Body of pancreas (tissue), 4 donors: ENCODE results near the gene RASL11A. TPM values are rescaled to one million over a fixed set of nuclear protein-coding genes. Genes with fewer than 3 reads are reported as not detected.
A peak's percentile ranks its signal among the peaks of the same experiment; 100 is the strongest.

Experiments used
- ATAC-seq: fragments of 150-250 bp; one replicate; pipeline ENCODE4 v1.9.1; 2016
- DNase-seq, 4 donors: peaks; one replicate each; pipeline ENCODE4 v3.0.0-alpha.2; 2019
- H3K27ac ChIP-seq, 4 donors: fragments of 200-600 bp; sonication (generic); 1 replicate in 3 of 4; 2 replicates in 1 of 4; pipeline versions ENCODE4 v1.5.1 to v1.6.1; 2016 to 2019; ENCODE audit warnings: mild to moderate bottlenecking in 1 of 4, mixed read lengths in 1 of 4, moderate library complexity in 1 of 4
- H3K27me3 ChIP-seq, 2 donors: fragments of 200-600 bp; sonication (generic); one replicate each; pipeline ENCODE4 v1.6.0; 2016; ENCODE audit warnings: mild to moderate bottlenecking in 1 of 2
- H3K36me3 ChIP-seq, 2 donors: fragments of 200-600 bp; sonication (generic); replicated peaks in 1 of 2; 2 replicates each; pipeline ENCODE4 v1.5.1; 2016; ENCODE audit warnings: low read depth in 2 of 2; ENCODE audit not compliant: insufficient read depth in 1 of 2
- H3K4me1 ChIP-seq: fragments of 200-600 bp; sonication (generic); one replicate; pipeline ENCODE4 v1.6.0; 2016
- H3K4me3 ChIP-seq, 2 donors: fragments of 200-600 bp; sonication (generic); 1 replicate in 1 of 2; 2 replicates in 1 of 2; pipeline ENCODE4 v1.5.1; 2016 to 2019
- H3K9me3 ChIP-seq, 3 donors: fragments of 200-600 bp; sonication (generic); 1 replicate in 2 of 3; 2 replicates in 1 of 3; pipeline ENCODE4 v1.5.1; 2016
- CTCF ChIP-seq, 7 experiments: fragments of 450-650 bp in 4 of 7; fragments of 200-600 bp in 3 of 7; sonication (generic) in 3 of 7; IDR thresholded peaks; one replicate each; pipeline ENCODE4 v1.5.1; 2016 to 2019; ENCODE audit warnings: antibody characterized with exemption in 7 of 7
- POLR2A ChIP-seq, 3 donors: fragments of 450-650 bp; IDR thresholded peaks; one replicate each; pipeline ENCODE4 v1.6.1; 2016; ENCODE audit warnings: antibody characterized with exemption in 3 of 3, mild to moderate bottlenecking in 2 of 3
- WGBS, 2 donors: methylation state at CpG; one replicate each; pipeline ENCODE4 v1.1.5; 2017; 5-methylcytosine and 5-hydroxymethylcytosine counted together
- intact Hi-C: fragments of 100-400 bp; cut with DNase I; formaldehyde crosslinking; loops from one replicate; pipeline ENCODE4 v1.15.1; 2023
- total RNA-seq, 2 donors: library from RNA; depleted of rRNA; stranded (reverse); fragments of >200 nt; gene quantifications; one replicate each; pipeline ENCODE4 v1.1.0, GENCODE V29; 2016

Gene RASL11A
- total RNA-seq, 2 donors from 2014 or later = 1.3 to 6.5 TPM

- no peak for ATAC-seq
- WGBS, 2 donors = 84 to 87% methylated on average over 5 of the region's 5 CpGs
- H3K4me1 ChIP-seq = no peaks in the 10 kb centered on the region
Observed at GRCh38 chr13:27233964-27234363, 36.7 kb upstream of the RASL11A start.

GRCh38 chr13:27236478-27236877 is 34.2 kb upstream of the RASL11A start:
- H3K36me3 ChIP-seq = no peaks in the 10 kb centered on the region
- no peak overlapping the region for H3K27ac ChIP-seq
- intact Hi-C loops = no loop called here
- no peaks in the 10 kb centered on the region for H3K9me3 ChIP-seq
- TF ChIP-seq CTCF (IDR thresholded peaks at IDR 0.05) = no peak
- no peak for TF ChIP-seq POLR2A (IDR thresholded peaks at IDR 0.05)
- WGBS, 2 donors = 76 to 81% methylated on average over 2 of the region's 2 CpGs
- ATAC-seq (no peak), DNase-seq (no peak)
- no peaks in the 10 kb centered on the region for H3K27me3 ChIP-seq
- no peak overlapping the region for H3K4me3 ChIP-seq
- H3K4me1 ChIP-seq = no peaks in the 10 kb centered on the region

More at GRCh38 chr13:27233964-27234363, 36.7 kb upstream of the RASL11A start:
- H3K4me3 ChIP-seq = no peak overlapping the region
- no peak overlapping the region for H3K27ac ChIP-seq
- TF ChIP-seq CTCF (IDR thresholded peaks at IDR 0.05) (no peak), POLR2A (IDR thresholded peaks at IDR 0.05) (no peak)
- intact Hi-C loops = no loop called here
- H3K27me3 ChIP-seq = no peaks in the 10 kb centered on the region
- H3K36me3 ChIP-seq = no peaks in the 10 kb centered on the region
- no peak for DNase-seq
- H3K9me3 ChIP-seq = no peaks in the 10 kb centered on the region

GRCh38 chr13:27242702-27243101 is 27.9 kb upstream of the RASL11A start:
- Histone ChIP-seq H3K4me3 (no peak overlapping the region), H3K27ac (no peak overlapping the region), H3K9me3 (no peaks in the 10 kb centered on the region), H3K4me1 (no peaks in the 10 kb centered on the region), H3K36me3 (no peaks in the 10 kb centered on the region), H3K27me3 (no peaks in the 10 kb centered on the region)
- DNase-seq (no peak), ATAC-seq (no peak)
- TF ChIP-seq CTCF (IDR thresholded peaks at IDR 0.05) = no peak
- TF ChIP-seq POLR2A (IDR thresholded peaks at IDR 0.05) = no peak
- WGBS, 2 donors = 87 to 91% methylated on average over 5 of the region's 5 CpGs
- intact Hi-C loops = no loop called here

GRCh38 chr13:27245610-27246009 is 25.0 kb upstream of the RASL11A start:
- H3K9me3 ChIP-seq = no peaks in the 10 kb centered on the region
- DNase-seq (no peak), ATAC-seq (no peak)
- no peaks in the 10 kb centered on the region for H3K36me3 ChIP-seq
- WGBS, 2 donors = 85 to 87% methylated on average over 7 of the region's 7 CpGs
- intact Hi-C loops = loop anchor here (5.0 kb wide), 1 partner anchor 68 kb away; no protein-coding TSS in a partner anchor
- H3K27ac ChIP-seq = no peak overlapping the region
- no peak overlapping the region for H3K4me3 ChIP-seq
- no peak for TF ChIP-seq POLR2A (IDR thresholded peaks at IDR 0.05)
- TF ChIP-seq CTCF (IDR thresholded peaks at IDR 0.05) = no peak
- H3K4me1 ChIP-seq = peaks cover 6% of the 10 kb centered on the region
- no peaks in the 10 kb centered on the region for H3K27me3 ChIP-seq

GRCh38 chr13:27250833-27251165 is 19.8 kb upstream of the RASL11A start:
- intact Hi-C loops = no loop called here
- H3K36me3 ChIP-seq = peaks cover 0 to under 1% of the 10 kb centered on the region in 2 donors
- TF ChIP-seq CTCF (IDR thresholded peaks at IDR 0.05) (no peak), POLR2A (IDR thresholded peaks at IDR 0.05) (no peak)
- DNase-seq = no peak
- ATAC-seq = peak; percentile 5
- peak overlapping the region; percentile 84 to 95 (median 93) for H3K27ac ChIP-seq
- peak overlapping the region; percentile 50 to 66 for H3K4me3 ChIP-seq
- H3K27me3 ChIP-seq = no peaks in the 10 kb centered on the region
- WGBS, 2 donors = 0% methylated on average over 9 of the region's 9 CpGs
- H3K9me3 ChIP-seq = no peaks in the 10 kb centered on the region
- H3K4me1 ChIP-seq = peaks cover 35% of the 10 kb centered on the region
